Measurements from ENCODE around the gene OCLN. TPM values are rescaled to one million over a fixed set of nuclear protein-coding genes. Genes with fewer than 3 reads are reported as not detected.

Gene OCLN
- total and polyA plus RNA-seq, 9 of the 15 experiments (the other 6 are each of a cell fraction or from before 2014, with no cell fraction given), result 0.05 to 0.29 (median 0.15) TPM

- no peaks in the 10 kb centered on the region for H4K20me1 ChIP-seq (replicated peaks; ENCODE audit: control insufficient read depth, insufficient read depth, low read length)
- intact Hi-C loops (cut with micrococcal nuclease), result no loop called here
- no TSS peak for BruUV-seq (replicated peaks)
- POLR2A ChIA-PET, result interaction anchor here (0.7 to 1.5 kb wide), 3 partner anchors 8 to 14 kb away, joined by 3 to 4 read pairs (median 3); no protein-coding TSS in a partner anchor
- CTCF ChIA-PET (ENCODE audit: low intra/inter-chr PET ratio), result no interaction called here
- no peak for ATAC-seq
- H3K4me1 ChIP-seq (replicated peaks in 1 of 2; ENCODE audit: control insufficient read depth in 2 of 2, insufficient read depth in 2 of 2, low read length in 2 of 2), result peaks cover 0 to 5% of the 10 kb centered on the region in 2 experiments; a peak in 1 of 5 replicates
- no peak overlapping the region for H2AFZ ChIP-seq (ENCODE audit: low read depth, low read length)
- no peak for TF ChIP-seq RB1 (IDR thresholded peaks at IDR 0.05; ENCODE audit: low read depth)
- TF ChIP-seq ZNF639 (CRISPR knock-in tag; conservative IDR thresholded peaks at IDR 0.05 in 1 of 2, IDR thresholded peaks at IDR 0.05 in 1 of 2), result no peak
- no peak for TF ChIP-seq NRF1 (conservative IDR thresholded peaks at IDR 0.05 in 1 of 2, IDR thresholded peaks at IDR 0.05 in 1 of 2)
- no peak for TF ChIP-seq THAP7 (CRISPR knock-in tag; IDR thresholded peaks at IDR 0.05)
- no peak for TF ChIP-seq SP1 (CRISPR knock-in tag; IDR thresholded peaks at IDR 0.05)
- no peak for TF ChIP-seq ZNF785 (CRISPR knock-in tag; IDR thresholded peaks at IDR 0.05)
- H3K4me2 ChIP-seq (ENCODE audit: insufficient read depth, low read length), result no peak overlapping the region
- 3% methylated on average over 2 of the region's 2 CpGs for WGBS (ENCODE audit: insufficient coverage, low coverage, missing lambda C conversion rate)
- no peak for FAIRE-seq
- no peaks in the 10 kb centered on the region for H3K36me3 ChIP-seq (ENCODE audit: control insufficient read depth, insufficient read depth, low read length)
- H3K9me3 ChIP-seq (replicated peaks; ENCODE audit: control insufficient read depth, insufficient read depth, low read depth, low read length), result no peaks in the 10 kb centered on the region
- H3K27me3 ChIP-seq (ENCODE audit: control insufficient read depth in 2 of 2, insufficient read depth in 2 of 2, low read length in 2 of 2), result peaks cover 7 to 16% of the 10 kb centered on the region in 2 experiments; a peak in 3 of 5 replicates
- no peak overlapping the region for H3K4me3 ChIP-seq
- H3K9me1 ChIP-seq (ENCODE audit: control insufficient read depth, insufficient read depth, low read length), result no peaks in the 10 kb centered on the region
- no peak overlapping the region for H3K27ac ChIP-seq (ENCODE audit: extremely low read depth, low read depth, low read length)
- DNase-seq (ENCODE audit: extremely low read depth in 1 of 4, low spot score in 3 of 4), result no peak
- in situ Hi-C loops (cut with MboI), result no loop called here
- H3K9ac ChIP-seq (ENCODE audit: insufficient read depth in 1 of 2, low read depth in 2 of 2, low read length in 2 of 2), result no peak overlapping the region
- H3K79me2 ChIP-seq (ENCODE audit: control insufficient read depth, insufficient read depth, low read length), result no peaks in the 10 kb centered on the region
Observed at GRCh38 chr5:69519285-69519684, 26.7 kb downstream of the OCLN start.

All from K562 (cell line).